ENCODE data around the gene GRK6. TPM values are rescaled to one million over a fixed set of nuclear protein-coding genes. Genes with fewer than 3 reads are reported as not detected.

GRK6 gene
- total RNA-seq, 4 donors from 2014 or later: 29.1 to 62.2 (median 37.1) TPM

GRCh38 chr5:177382423-177383029, 44.0 kb upstream of the GRK6 start:
- Histone ChIP-seq H3K36me3 (no peaks in the 10 kb centered on the region), H3K27ac (no peak overlapping the region), H3K4me3 (no peak overlapping the region), H3K27me3 (no peaks in the 10 kb centered on the region), H3K4me1 (peaks cover 16% of the 10 kb centered on the region), H3K9me3 (no peaks in the 10 kb centered on the region)
- WGBS: 34% methylated on average over 6 of the region's 11 CpGs
- peak in 1 of 2 donors; percentile 22 for TF ChIP-seq CTCF (IDR thresholded peaks at IDR 0.05)
- TF ChIP-seq POLR2AphosphoS5 (IDR thresholded peaks at IDR 0.05): no peak
- no peak for DNase-seq (ENCODE audit: low spot score in 2 of 2)

- Histone ChIP-seq H3K36me3 (no peaks in the 10 kb centered on the region), H3K9me3 (no peaks in the 10 kb centered on the region), H3K4me3 (no peak overlapping the region), H3K4me1 (peaks cover 21% of the 10 kb centered on the region), H3K27ac (no peak overlapping the region), H3K27me3 (no peaks in the 10 kb centered on the region)
- 84% methylated on average over 9 of the region's 9 CpGs for WGBS
- TF ChIP-seq EP300 (IDR thresholded peaks at IDR 0.05): no peak
- TF ChIP-seq POLR2AphosphoS5 (IDR thresholded peaks at IDR 0.05): no peak
- TF ChIP-seq CTCF (IDR thresholded peaks at IDR 0.05): no peak
- TF ChIP-seq POLR2A (IDR thresholded peaks at IDR 0.05): no peak
- peak in 1 of 2 donors; percentile 47 for DNase-seq (ENCODE audit: low spot score in 2 of 2)
Observed at GRCh38 chr5:177383181-177383580, 43.3 kb upstream of the GRK6 start.

GRCh38 chr5:177384134-177384533, 42.3 kb upstream of the GRK6 start, which contains the start of gene SLC34A1:
TSS of gene SLC34A1 (plus strand) at chr5:177384434. CDS start at chr5:177385742, 1,308 bp downstream.
- Histone ChIP-seq H3K4me1 (peaks cover 29% of the 10 kb centered on the region), H3K36me3 (no peaks in the 10 kb centered on the region), H3K9me3 (no peaks in the 10 kb centered on the region), H3K4me3 (no peak within 1 kb of the TSS), H3K27ac (no peak within 1 kb of the TSS), H3K27me3 (no peaks in the 10 kb centered on the region)
- no peak for TF ChIP-seq CTCF (IDR thresholded peaks at IDR 0.05)
- no peak for TF ChIP-seq POLR2AphosphoS5 (IDR thresholded peaks at IDR 0.05)
- TF ChIP-seq POLR2A (IDR thresholded peaks at IDR 0.05): no peak
- no peak for TF ChIP-seq EP300 (IDR thresholded peaks at IDR 0.05)
- 76% methylated on average over 4 of the region's 4 CpGs for WGBS
- DNase-seq (ENCODE audit: low spot score in 2 of 2): no peak

- no peaks in the 10 kb centered on the region for H3K9me3 ChIP-seq
- H3K36me3 ChIP-seq: no peaks in the 10 kb centered on the region
- no peak overlapping the region for H3K27ac ChIP-seq
- 81% methylated on average over 10 of the region's 11 CpGs for WGBS
- no peaks in the 10 kb centered on the region for H3K27me3 ChIP-seq
- peaks cover 41% of the 10 kb centered on the region for H3K4me1 ChIP-seq
- H3K4me3 ChIP-seq: no peak overlapping the region
- peak in 1 of 2 donors; percentile 57 for DNase-seq (ENCODE audit: low spot score in 2 of 2)
- no peak for TF ChIP-seq POLR2A (IDR thresholded peaks at IDR 0.05)
Observed at GRCh38 chr5:177385720-177386119, 40.8 kb upstream of the GRK6 start.

- DNase-seq (ENCODE audit: low spot score in 2 of 2): no peak
- Histone ChIP-seq H3K36me3 (no peaks in the 10 kb centered on the region), H3K4me3 (no peak overlapping the region), H3K27me3 (no peaks in the 10 kb centered on the region), H3K9me3 (no peaks in the 10 kb centered on the region), H3K27ac (no peak overlapping the region), H3K4me1 (peaks cover 41% of the 10 kb centered on the region)
- 60% methylated on average over 8 of the region's 8 CpGs for WGBS
- TF ChIP-seq EP300 (IDR thresholded peaks at IDR 0.05) (no peak), POLR2AphosphoS5 (IDR thresholded peaks at IDR 0.05) (no peak), CTCF (IDR thresholded peaks at IDR 0.05) (no peak), POLR2A (IDR thresholded peaks at IDR 0.05) (no peak)
Observed at GRCh38 chr5:177386542-177386941, 39.9 kb upstream of the GRK6 start.

- H3K4me3 ChIP-seq: no peak overlapping the region
- WGBS: 90% methylated on average over 14 of the region's 14 CpGs
- DNase-seq (ENCODE audit: low spot score in 2 of 2): no peak
- no peaks in the 10 kb centered on the region for H3K36me3 ChIP-seq
- H3K4me1 ChIP-seq: peaks cover 40% of the 10 kb centered on the region
- H3K27me3 ChIP-seq: no peaks in the 10 kb centered on the region
- no peak for TF ChIP-seq POLR2AphosphoS5 (IDR thresholded peaks at IDR 0.05)
- no peak for TF ChIP-seq CTCF (IDR thresholded peaks at IDR 0.05)
- no peak for TF ChIP-seq EP300 (IDR thresholded peaks at IDR 0.05)
- TF ChIP-seq POLR2A (IDR thresholded peaks at IDR 0.05): no peak
- no peak overlapping the region for H3K27ac ChIP-seq
- no peaks in the 10 kb centered on the region for H3K9me3 ChIP-seq
Observed at GRCh38 chr5:177387405-177387804, 39.1 kb upstream of the GRK6 start.
